Ramos (cell line): ENCODE data around the gene MRPS10.

Experiments
- in situ Hi-C: fragments of 300-500 bp; cut with MboI; formaldehyde crosslinking; loops from one replicate; pipeline ENCODE4 v1.14.3; 2022; ENCODE audit warnings: low sequenced_read_pairs; ENCODE audit not compliant: unreplicated experiment

The MRPS10 gene

GRCh38 chr6:42217519-42218367 is at the start of gene MRPS10:
Gene MRPS10 (minus strand): TSS chr6:42217861. CDS start chr6:42217849, 12 bp downstream.
- in situ Hi-C loops: no loop called here

DNA sequence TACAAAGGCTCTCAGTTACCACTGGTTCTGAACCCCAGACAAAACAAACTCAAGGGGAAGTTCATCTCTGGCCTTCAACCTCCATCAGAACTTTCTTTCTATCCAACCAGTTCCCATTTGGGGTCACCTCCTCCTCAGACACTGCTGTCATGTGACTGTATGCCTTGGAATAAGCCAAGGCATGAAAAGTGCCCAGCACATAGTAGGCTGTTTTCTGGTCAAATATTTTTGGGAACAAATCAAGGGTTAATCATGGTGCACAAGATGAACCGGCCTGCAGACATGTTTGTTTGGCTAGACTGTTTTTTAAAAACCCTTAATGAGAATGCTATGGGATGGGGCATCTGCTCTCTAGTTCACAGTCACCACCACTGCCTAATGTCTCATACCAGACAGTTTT is 48.9 kb upstream of the MRPS10 start:
- in situ Hi-C loops: loop anchor here (25.0 kb wide), 1 partner anchor 271 kb away; no protein-coding TSS in a partner anchor

- in situ Hi-C loops: loop anchor here (25.0 kb wide), 1 partner anchor 272 kb away; no protein-coding TSS in a partner anchor
Observed at GRCh38 chr6:42264852-42265390, 47.3 kb upstream of the MRPS10 start.

DNA sequence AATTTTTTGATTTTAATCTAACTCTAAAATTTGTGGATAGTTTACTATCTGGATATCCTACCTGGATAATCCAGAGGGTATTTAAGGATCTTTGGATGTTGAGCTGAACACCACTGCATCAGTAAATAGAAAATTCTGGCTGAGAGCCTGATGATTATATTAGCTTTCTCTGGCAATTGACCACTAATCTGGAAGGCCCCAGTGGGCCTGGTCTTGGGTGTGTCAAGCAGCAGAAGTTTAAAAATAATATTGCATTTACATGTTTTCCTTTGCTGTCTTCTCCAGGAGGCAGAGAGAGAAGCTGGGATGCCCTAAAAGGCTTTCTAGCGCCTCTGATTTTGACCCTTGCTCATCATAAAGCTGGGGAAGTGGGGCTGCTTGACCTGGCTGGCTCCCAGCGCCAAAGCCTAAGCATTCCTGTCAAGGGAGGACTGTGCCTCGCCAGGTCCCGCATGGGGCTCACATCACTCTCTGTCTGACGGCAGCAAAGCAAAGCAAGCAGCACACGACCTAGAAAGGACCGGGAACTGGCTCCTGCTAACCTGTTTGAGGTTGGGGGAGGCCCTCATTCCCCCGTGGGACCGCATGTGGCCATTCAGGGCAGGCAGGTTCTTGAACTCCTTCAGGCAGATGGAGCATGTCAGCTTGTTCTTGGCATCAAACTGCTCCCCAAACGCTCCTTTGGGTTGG is 46.6 kb upstream of the MRPS10 start:
- in situ Hi-C loops: loop anchor here (25.0 kb wide), 1 partner anchor 273 kb away; no protein-coding TSS in a partner anchor

GRCh38 chr6:42263165-42263728 is 45.6 kb upstream of the MRPS10 start:
- in situ Hi-C loops: loop anchor here (25.0 kb wide), 1 partner anchor 274 kb away; no protein-coding TSS in a partner anchor

- in situ Hi-C loops: loop anchor here (25.0 kb wide), 1 partner anchor 276 kb away; no protein-coding TSS in a partner anchor
Observed at GRCh38 chr6:42260972-42261371, 43.3 kb upstream of the MRPS10 start.

DNA sequence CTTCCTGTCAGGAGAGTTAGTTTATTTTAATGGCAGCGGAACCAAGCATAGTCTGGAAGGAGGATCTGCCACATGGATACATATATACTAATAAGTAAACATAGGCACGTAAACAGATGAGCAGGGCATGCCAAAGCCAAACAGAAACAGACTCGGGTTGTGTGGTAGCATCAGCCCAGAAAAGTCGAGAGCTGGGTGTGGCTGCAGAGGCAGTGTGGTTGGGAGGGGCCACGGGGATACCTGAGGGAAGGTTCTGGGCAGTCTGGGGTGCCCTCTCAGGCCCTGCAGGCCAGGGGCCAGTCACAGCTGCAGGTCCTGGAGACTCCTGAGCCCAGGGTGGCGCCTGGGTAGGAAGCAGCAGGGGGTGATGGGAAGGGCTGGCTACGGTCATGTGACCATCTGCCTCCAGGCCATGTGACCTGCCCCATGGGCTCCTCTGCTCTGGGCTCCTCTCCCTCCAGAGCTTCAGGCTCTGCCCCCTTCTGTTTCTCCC is 42.8 kb upstream of the MRPS10 start:
- in situ Hi-C loops: loop anchor here (25.0 kb wide), 1 partner anchor 277 kb away; no protein-coding TSS in a partner anchor

- in situ Hi-C loops: loop anchor here (25.0 kb wide), 1 partner anchor 277 kb away; no protein-coding TSS in a partner anchor
Observed at GRCh38 chr6:42259841-42260395, 42.3 kb upstream of the MRPS10 start.

- in situ Hi-C loops: loop anchor here (25.0 kb wide), 1 partner anchor 278 kb away; no protein-coding TSS in a partner anchor
Observed at GRCh38 chr6:42259286-42259685, 41.6 kb upstream of the MRPS10 start.

DNA sequence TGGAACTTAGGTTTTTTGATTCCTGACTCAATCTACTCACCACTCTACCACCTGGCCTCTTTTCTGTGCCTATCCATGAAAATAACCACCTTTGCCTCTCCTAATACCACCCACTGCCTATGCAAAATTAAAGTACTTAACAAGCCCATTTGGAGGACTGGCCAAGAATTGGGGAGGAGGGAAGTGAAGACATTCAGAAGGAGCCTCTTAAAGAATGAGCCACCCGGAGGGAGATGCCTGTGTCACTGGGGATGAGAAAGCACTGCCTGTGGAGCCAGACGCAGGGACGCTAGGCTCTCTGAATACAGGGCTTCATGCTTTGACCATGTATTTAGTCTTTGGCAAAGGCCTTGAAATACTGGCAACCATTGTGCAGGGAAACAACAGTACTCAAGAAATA is 40.0 kb upstream of the MRPS10 start:
- in situ Hi-C loops: loop anchor here (25.0 kb wide), 1 partner anchor 280 kb away; no protein-coding TSS in a partner anchor

DNA sequence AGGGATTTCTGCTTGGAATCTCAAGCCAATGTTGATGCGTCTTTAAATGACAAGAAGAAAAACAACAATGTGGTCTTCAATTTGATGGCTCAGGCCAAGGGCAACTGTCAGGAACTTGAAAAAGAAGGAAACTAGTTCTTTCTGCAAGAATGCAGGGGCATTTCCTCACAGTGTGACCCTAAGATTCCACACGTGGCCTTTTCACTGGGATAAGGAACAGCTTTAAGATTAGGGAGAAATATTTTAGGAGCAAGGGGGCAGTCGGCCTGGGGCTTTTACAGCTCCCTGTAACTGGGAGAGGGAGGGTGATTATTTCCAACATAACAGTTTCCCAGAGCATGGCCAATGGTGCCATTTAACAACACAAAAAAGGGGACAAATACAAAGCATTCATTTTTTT is 39.4 kb upstream of the MRPS10 start:
- in situ Hi-C loops: loop anchor here (25.0 kb wide), 1 partner anchor 280 kb away; no protein-coding TSS in a partner anchor

DNA sequence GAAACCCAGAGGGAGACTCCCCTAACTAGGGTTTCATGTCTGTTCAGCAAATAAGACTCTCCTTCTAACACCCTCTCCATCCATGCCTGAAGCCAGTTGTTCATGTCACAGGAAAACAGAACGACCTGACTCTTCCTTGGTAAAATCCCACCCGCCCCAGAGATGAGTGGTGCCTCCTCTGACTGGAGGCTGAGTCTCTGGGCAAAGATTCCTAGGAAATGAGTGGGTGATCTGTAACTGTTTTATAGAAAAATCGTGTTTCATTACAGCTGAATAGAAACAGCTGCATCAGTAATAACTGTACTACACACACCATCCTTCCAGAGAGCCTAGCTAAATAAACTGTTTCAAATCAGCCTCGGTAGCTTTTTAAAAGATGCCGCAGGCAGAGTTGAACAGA is 37.4 kb upstream of the MRPS10 start:
- in situ Hi-C loops: loop anchor here (25.0 kb wide), 1 partner anchor 282 kb away; no protein-coding TSS in a partner anchor

DNA sequence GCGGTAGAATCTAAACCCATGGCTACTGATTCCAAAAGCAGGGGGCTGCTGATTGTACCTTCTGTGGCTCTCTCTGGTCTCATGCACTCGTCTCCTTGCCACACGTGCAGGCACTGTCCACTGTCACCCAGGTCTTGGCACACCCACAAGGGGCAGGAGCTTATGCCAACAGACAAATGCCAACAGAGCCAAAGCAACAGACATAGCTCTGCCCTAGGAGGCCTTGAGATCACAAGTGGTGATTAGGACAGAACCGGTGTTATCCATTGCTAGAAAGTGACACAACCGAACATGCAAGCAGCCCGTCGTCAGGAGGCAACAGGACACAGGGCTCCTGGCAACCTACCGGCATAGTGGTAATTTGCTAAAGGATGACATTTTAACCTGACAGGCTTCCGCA is 36.8 kb upstream of the MRPS10 start:
- in situ Hi-C loops: loop anchor here (25.0 kb wide), 1 partner anchor 283 kb away; no protein-coding TSS in a partner anchor

DNA sequence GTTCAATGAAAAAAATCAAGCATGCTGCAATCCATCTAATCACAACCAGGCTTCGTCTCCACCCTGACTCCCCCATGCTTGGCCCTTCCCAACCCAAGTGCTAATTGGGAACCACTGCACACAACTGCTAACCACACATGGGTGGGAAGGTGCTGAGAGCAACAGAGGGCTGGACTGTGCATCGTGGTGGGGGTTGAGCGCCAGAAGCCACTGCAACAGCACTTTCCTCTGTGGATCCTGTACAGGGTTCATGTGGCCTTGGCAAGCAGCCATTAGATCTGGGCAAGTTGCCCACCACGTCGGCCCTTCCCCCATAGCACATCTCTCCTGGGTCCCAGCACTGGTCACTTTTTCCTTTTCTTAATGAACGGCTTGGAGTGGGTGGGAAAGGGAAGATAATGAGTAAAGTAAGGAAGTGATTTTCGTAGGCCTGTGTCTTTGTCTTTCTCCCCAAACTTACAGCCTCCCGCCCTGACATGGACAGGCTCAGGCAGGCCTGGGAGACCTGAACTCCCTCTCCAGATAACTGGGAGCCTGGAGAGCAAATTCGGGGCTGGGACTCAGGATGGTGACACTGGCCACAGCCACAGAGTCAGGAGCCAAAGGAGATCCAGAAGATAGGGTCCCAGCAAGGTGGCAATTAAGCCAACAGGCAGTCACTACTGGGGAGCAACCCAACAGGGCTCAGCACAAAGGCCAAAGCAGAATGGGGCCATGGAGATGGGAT is 34.4 kb upstream of the MRPS10 start:
- in situ Hi-C loops: loop anchor here (25.0 kb wide), 1 partner anchor 285 kb away; no protein-coding TSS in a partner anchor

DNA sequence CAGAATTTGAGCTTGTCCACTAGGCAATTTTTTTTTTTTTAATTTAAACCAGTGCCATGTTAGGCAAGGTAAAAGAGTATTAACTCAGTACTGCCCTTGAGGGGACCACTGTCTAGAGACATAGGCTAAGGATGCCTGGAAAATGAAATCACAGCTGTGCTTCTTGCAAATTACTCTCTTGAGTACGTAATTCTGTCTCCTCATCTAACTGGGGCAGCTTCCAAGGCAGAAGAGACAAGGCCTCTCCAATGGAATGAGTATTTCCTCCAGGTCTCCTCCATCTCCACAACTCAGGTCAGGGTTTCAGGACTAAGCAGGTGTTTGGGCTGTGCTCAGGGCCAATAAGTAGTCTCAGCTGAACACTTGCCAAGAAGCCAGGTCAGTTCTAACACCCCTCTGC is 33.8 kb upstream of the MRPS10 start:
- in situ Hi-C loops: loop anchor here (25.0 kb wide), 1 partner anchor 286 kb away; no protein-coding TSS in a partner anchor

DNA sequence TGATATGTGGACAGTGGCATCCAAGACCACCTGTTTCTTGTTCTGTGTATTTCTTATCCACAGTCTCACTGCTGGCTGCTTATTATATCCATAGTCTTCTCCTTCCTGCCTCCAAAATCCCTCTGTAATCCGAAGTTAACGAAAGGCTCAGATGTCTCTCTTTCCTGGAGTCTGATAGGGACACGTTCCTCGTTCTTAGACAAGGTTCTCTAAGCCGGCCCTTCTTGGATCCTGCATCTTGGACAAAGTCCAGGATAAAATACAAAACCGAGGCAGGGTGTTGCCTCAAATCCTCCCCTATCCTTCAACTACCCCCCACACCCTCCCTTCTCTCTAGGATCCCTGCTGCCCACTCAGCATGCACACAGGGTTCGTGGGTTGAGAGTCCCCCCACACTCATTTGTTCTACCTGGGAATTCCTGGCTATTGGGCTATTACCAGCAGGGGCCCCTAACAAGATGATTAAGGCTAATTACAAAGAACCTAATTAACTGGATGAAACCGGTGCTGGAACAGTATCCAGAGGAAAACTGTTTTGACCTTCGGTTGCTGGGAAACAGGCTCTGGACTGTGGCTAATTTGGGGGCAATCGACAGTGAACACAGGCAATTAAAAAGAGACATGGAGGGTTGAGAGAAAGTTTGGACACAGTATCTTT is 32.7 kb upstream of the MRPS10 start:
- in situ Hi-C loops: loop anchor here (25.0 kb wide), 1 partner anchor 287 kb away; no protein-coding TSS in a partner anchor

DNA sequence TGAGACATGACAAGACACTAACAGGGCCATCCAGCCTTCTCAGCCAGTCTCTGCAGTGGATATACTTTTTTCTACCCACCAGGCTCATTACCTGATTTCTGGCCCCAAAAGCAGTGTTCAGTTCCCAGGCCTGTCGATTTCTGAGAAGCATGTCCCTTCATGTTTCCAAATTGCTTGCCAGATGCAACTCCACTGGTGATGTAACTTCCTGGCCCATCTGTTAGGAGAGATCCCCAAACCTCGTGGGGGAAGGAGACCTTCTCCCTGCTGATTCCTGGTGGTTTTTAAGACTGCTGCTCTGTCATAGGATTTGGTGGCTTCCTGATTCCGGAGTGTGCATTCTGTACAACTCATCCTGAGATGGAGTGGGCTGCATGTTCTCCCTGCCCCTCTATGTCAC is 31.6 kb upstream of the MRPS10 start:
- in situ Hi-C loops: no loop called here

- in situ Hi-C loops: no loop called here
Observed at GRCh38 chr6:42243046-42243445, 25.4 kb upstream of the MRPS10 start.
